HuH-7.5 (cell line): ENCODE results near the gene SIGLEC8.
"Not testable (repeated sequence)": the region's sequence is repeated elsewhere in the genome, so short reads cannot be mapped to it uniquely, and the experiment has no call there.

Source experiments
- DNase-seq: peaks from one replicate; pipeline ENCODE4 v3.0.0; 2011; ENCODE audit warnings: low spot score

The SIGLEC8 gene

DNA sequence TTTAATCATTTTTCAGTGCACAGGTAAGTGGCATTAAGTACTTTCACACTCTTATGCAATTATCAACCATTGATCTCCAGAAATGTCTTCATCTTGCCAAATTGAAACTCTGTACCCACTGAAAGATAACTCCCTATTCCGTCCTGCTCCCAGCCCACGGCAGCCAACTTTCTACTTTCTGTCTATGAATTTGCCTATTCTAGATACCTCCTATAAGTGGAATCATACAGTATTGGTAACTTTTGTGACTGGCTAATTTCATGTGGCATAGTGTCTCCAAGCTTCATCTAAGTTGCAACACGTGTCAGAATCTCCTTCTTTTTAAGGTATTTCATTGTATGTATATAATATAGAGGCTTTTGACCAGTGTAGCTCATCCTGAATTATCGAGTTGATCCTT is 14.4 kb upstream of the SIGLEC8 start:
- DNase-seq, result no peak

DNA sequence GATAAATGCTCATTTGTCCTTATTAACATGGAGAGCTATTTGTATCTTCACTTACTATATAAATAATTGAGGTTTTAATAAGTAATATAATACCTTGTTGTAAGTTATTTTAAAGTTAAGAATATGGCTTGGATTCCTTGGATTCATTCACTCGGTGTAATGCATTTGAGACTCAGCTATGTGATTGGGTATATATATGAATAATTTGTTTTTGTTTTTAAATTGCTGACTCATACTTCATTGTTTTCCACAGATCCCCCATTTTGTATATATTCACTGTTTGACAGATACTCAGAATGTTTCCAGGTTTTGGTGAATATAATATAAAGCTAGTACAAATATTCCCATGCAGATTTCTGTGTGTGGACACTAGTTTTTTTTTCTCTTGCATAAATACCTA is 13.3 kb upstream of the SIGLEC8 start:
- no peak for DNase-seq

DNA sequence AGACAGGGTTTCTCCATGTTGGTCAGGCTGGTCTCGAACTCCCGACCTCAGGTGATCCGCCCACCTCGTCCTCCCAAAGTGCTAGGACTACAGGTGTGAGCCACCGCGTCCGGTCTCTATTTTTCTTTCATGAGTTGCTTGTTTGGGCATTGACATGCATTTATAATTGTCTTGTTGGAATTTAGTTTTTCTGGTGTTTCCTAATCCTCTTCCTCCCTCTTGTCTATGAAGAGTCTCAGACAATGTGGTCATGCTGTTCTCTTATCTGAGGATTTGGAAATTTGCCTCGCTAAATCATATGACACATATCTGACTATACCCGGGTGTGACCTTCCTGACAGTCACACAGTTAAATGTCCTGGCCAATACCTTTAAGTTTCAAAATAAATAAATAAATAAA is 12.7 kb upstream of the SIGLEC8 start:
- DNase-seq, result no peak

DNA sequence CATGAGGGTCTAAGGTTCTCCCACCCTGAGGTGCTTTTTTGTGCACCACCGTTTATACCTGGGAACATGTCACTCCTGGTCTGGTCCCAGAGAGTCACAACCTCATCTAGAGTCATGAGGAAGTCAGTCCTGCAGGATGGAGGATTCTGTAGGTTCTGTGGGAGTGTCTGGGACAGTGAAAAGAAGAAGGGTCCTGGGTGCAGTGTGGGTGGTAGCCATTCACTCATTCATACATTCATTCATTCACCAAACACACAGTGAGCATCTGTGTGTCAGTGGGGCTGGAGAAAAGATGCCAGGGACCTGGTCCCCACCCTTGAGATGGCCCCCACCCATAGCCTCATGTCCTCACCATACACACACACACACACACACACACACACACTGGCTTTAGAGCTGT is 11.4 kb upstream of the SIGLEC8 start:
- no peak for DNase-seq

DNA sequence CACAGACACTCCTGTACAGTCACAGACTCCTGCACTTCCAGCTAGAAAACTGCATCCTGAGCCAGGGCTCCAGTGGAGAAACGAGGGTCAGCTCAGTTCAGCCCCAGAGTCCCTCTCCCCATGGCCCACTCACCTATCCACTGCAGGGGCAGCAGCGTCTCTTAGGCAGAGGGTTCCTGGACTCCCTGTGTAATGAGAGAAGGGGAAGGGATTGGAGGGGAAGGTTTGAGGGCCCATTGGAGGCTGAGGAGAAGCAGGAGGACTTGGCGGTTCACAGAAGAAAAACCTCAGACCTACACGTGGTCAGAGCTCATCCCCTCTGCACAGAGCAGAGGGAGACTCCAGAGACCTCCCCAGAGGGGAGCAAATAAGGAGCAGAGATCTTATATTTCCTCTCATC is 10.9 kb upstream of the SIGLEC8 start:
- DNase-seq, result no peak

DNA sequence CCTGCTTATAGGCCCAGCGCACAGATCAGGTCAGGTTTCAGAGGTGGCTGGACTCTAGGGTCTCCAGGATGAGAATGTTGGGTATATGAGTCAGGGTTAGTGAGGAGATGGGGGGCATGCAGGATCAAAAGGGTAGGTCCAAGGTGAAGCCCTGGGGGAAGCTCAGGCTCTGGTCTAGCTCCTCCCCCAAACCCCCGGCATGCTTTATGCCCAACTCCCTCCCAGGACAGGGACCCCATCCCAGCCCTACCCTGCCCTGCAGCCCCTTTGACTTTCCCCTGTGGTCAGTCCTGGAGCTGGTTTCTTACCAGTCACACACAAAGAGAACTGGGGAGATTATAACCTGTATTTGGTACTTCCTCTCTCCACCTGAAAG is 10.3 kb upstream of the SIGLEC8 start:
- no peak for DNase-seq

DNA sequence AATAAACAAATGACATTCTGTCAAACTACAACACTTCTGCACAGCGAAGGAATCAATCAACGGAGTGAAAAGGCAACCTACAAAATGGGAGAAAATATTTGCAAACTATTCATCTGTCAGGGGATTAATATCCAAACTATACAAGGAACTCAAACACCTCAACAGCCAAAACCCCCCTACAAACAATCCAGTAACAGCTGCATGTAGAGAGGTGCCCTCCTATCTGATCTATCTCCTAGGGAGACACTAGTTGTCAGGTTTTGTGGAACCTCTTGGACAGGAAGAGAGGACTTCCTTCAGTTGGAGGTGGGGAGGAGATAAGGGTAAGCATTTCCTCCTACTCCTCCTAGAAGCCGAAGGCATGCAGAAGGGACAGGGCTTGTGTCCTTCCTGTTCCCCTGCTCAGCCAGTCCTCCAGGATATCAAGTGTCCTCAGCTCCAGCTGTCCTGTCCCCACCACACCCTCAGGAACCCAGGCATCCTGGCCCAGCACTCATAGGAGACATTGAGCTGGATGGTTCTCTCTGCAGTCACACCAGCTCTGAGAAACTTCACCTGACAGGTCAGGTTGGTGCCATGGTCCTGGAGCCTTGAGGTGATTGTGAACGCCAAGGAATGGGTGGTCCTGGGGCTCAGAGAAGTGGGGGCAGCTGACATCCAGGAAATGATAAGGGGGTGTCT is 9.8 kb upstream of the SIGLEC8 start:
- DNase-seq, result no peak

DNA sequence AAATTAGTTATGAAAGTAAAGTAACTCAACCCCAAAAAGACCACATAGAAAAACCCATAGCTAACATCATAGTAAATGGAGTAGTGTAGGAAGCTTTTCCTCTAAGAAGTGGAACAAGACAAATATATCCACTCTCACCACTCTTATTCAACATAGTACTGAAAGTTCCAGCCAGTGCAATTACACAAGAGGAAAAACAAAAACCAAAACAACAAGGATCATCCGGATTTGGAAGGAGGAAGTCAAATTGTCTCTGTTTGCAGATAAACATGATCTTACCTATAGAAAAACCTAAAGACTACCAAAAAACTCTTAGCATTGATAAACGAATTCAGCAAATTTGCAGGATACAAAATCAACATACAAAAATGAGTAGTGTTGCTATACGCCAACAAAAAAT is 8.5 kb upstream of the SIGLEC8 start:
- no peak for DNase-seq

DNA sequence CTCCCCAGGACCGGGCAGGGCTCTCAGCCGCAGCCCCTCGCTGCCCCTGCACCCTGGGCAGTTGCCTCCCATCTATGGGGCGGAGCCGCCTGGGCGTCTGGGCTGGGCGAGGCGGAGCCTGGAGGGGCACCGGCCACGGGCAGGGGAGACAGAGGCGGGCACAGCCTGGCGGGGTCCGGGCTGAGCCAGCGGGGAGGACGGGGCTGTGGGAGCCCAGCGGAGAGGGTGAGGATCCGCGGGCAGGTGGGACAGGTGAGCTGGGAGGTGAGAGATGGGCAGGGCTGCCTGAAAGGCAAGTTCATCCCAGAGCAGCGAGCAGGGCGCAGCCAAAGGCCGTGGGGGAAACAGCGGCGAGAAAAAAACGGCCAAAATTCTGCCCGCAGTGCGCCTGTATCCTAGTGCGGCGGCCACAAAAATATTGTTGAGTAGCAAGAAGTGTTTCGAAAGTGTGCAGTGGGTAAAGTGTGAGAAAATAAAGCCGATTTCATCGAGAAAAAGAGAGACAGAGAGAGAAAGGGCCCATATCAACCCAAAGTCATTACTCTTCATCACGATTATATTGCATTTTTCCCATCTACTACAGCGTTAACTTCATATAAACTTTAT is 5.8 kb upstream of the SIGLEC8 start:
- not testable (repeated sequence) for DNase-seq

DNA sequence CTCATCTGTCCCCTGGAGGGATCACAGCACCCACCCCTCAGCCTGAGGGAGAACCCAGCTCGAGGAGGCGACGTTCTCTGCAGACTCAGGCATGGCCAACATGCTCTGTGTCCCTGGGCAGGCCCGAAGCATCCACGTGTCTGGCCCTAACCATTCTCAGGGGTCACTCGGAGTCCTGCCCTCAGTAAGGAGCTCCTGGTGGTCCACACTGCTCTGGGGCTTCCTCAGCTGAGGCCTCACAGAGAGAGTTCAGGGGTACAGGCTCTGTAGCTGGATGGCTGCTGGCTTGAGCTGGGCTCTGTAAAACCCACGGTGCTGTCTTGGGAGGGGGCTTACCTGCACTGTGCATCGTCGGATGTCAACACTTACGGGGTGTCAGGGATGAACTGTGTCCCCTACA is 4.4 kb upstream of the SIGLEC8 start:
- DNase-seq, result no peak

DNA sequence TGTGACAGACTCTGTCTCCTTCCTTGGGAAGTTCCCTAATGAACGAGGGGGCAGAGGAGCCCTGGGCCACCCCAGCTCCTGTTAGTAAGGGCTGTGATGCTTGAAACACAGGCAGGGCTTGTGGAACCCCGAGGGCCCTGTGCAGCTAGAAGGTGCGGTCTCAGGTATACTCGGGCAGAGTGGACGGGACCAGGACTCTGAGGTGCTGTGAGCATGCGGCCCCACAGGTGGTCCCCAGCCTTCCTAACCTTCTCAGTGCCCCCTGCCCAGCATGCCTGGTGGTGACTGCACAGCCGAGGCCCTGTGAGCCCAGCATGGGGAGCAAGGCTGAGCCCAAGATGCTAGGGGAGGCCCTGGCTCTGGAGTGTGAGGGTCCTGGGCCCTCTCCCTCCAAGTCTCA is 4.0 kb upstream of the SIGLEC8 start:
- no peak for DNase-seq

DNA sequence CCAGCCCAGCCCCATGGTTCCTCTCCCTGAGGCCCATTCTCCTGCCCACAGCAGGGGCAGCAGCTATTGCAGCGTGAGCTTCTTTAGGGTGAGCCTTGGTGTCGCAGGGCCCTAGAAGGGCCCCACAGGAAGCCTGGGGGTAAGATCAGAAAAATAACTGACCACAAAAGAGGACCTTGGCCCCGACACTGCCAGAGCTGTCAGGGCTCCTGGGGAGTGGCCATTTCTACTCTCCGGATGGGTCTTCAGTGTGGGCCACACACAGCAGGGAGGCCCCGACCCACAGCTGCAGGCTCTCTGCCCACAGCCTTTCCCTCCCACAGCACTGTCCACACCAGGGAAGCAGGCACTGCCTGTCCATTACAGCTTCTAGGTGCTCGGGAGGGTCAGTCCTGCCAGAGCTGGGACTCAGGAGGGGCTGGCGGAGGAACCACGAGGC is 3.5 kb upstream of the SIGLEC8 start:
- DNase-seq, result no peak

DNA sequence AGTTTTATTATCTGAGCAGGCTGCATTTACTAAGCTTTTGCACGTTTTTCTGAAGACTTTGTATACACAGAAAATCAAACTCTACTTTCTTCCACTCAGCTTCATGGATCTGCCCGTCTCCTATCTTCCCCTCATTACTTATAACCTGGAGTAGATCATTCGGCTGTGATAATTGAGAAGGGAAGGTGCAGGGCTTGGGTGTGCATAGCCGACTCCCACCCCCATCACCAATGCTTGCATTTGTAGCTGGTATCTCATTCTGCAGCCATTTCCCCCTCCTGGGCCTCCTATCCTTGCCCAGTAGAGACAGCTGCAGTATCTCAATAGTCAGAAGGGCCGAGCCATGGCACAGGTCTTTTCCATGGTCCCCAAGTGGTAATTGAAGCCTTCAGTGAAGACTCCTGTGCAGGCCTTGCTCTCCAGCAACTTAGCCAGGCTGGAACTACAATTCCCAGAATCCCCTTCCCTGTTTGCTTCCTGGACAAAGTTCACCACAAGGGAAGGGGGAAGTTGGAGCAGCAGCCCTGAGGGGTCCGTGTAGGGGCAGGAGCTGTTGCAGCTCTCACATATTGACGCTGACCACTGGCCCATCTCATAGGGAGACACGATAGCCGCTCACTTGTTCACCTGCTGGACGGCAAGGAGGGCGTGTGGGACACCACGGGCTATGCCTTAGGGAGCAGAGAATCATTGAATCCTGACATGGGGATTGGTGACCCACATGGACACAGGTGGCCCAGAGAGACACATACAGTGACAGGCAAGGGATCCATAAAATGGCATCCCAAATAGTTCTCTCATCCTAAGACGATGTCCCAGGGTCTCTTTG is 2.1 kb upstream of the SIGLEC8 start:
- DNase-seq, result peak; percentile 29

DNA sequence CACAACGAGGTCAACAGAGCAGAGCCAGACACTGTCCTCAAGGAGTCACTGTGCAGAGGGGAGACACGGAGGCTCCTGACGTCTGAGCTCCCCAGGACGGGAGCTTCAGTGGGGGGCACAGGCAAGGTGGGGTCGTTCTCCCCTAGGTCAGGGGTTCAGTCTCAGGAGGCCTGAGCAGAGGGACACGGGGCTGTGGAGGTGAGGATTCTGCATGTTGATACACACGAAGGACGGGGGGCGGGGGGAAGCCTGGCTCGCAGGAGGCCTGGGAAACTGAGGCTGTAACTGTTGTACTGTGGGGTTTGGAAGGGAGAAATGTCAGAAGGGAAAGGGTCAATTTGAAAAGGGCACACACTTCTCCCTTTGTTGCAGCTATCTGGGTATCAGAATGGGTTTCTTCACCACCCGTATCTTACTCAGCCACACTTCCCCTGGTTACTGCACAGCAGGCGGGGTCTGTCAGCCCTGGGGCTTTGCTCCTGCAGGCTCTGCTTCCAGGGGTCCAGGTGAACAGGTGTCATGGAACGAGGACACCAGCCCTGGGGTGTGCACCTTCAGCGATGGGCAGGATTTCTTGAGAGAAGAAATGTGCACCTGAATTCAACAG is 748 bp upstream of the SIGLEC8 start:
- DNase-seq, result no peak

DNA sequence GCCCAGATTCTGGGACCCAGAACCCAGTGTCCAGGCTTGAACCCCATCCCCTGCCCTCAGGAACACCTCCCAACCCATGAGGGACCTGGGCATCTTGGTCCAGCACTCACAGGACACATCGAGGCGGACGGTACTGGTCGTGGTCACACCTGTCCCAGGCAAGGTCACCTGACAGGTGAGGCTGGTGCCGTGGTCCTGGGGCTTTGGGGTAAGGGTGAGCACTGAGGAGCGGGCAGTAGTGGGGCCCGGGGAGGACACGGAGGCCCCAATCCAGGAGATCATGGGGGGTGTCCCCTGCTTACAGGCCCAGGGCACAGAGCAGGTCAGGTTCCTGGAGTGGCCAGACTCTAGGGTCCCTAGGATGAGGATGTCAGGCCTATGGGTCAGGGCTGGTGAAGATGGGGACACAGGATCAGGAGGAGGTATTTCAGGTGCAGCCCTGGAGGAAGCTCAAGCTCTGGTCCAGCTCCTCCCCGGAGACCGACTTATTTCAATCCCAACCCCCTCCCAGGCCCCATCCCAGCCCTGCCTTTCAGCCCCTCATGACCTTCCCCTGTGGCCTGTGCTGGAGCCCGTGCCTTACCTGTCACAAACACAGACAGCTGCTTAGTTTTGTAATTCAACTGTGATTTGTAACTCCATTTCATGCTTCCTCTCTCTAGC is 772 bp downstream of the SIGLEC8 start:
- DNase-seq, result no peak

DNA sequence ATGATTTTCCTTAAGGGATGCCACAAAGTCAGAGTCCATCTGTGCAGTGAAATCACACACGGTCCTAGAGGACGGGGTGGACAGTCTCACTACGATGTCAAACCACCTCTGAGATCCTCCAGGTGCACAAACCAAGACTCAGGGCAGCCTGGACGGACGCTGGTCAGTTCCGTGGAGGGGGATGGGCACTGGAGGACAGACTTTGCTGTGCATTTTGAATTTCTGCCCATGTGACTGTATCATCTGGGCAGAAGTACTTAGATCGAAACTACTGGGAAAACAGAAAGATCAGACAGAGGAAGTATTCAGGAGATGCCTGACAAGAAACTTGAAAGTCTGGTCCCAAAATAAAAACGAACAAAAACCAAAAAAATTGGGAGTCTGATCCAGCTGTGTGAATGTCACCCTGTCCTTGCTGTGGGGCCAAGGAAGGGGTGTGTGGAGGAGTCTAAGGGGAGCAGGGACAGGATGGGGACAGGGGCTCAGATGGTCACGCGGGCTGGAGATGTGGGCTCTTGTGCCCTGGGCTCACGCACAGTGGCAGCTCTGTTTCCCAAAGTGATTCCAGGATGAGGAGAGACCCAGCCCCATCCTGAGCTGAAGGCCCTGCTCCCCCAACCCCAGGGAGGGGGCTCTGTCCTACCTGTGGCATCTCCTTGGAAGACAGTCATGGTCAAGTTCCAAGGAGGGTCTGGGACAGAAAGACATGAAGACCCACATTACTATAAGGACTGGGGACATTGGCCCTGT is 1.5 kb downstream of the SIGLEC8 start:
- no peak for DNase-seq

DNA sequence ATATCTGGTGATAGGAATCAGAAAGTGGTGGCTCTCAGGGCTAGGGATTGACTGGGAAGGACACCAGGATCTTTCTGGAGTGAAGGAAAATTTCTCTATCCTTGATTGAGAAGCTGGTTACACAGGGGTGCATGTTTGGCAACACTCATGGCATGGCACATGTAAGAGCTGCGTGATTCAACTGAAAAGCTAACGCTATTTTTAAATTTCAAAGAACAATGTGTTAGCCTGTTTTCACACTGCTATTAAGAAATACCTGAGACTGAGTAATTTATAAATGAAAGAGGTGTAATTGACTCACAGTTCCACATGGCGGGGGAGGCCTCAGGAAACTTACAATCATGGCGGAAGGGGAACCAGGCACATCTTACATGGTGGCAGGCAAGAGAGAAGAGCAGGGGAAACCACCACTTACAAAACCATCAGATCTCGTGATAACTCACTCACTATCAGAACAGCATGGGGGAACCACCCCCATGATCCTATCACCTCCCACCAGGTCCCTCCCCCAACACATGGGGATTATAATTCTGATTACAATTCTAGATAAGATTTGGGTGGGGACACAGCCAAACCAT is 7.4 kb downstream of the SIGLEC8 start:
- no peak for DNase-seq

DNA sequence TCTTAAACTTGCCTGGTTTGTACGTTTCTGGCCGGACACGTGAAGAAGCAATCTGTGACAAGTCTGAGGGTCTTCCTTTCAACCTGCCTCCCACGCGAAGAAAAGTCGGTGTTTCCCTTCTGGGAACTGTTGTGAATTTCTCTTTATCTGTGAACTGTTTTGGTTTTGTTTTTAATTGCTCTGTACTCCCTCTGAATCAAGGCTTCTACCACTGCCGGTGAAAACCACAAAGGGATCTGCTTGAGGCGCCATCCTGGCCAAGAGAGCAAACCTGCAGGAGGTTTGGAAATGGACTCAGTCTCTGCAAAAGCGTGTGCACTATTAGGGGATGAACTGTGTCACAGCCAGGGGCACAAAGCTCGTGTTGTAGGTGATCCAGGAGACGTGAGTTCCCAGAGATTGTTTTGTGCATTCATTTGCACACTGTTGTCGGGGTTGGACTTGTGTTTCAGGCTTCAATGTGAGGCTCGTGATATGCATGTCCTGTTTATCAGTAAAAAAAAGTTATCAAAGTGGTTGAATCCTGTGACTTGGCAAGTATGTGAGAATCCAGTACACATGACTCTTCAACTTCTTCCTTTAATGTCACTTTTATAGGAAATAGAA is 9.7 kb downstream of the SIGLEC8 start:
- no peak for DNase-seq

DNA sequence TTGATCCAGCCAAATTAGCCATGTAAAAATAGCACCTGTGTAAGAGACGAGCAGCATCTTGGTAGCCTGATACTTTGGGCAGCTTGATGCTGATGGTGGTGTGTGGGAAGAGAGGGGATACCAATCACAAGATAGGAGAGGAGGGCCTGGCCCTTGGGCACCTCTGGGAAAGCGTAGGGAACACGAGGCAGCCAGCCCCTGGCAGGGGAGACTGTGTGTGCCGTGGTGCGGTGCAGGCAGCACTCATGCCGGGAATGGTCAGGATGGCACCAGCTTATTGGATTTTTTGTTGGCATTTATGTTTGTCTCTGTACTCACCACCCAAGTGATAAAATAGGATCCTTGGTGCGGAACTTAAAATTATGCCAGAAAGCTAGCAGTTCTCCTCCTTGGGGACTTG is 10.2 kb downstream of the SIGLEC8 start:
- no peak for DNase-seq

DNA sequence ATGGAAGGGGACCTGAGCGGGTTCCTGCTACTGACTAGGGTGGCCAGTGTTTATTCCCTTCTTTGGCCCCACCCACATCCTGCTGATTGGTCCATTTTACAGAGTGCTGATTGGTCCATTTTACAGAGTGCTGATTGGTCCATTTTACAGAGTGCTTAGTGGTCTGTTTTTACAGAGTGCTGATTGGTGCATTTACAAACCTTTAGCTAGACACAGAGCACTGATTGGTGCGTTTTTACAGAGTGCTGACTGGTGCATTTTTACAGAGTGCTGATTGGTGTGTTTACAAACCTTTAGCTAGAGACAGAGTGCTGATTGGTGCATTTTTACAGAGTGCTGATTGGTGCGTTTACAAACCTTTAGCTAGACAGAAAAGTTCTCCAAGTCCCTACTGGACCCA is 10.7 kb downstream of the SIGLEC8 start:
- not testable (repeated sequence) for DNase-seq
